GM10248 (cell line): ENCODE measurements around the gene S100A6.
A peak's percentile ranks its signal among the peaks of the same experiment; 100 is the strongest.

Experiments used
- CTCF ChIA-PET: fragments of 300-600 bp; sonication (Branson Sonifier 250); formaldehyde crosslinking; extraction: SDS; loops from one replicate; lab custom pipeline; 2021; ENCODE audit warnings: antibody characterized with exemption; lab: Yijun Ruan, JAX
- POLR2A ChIA-PET: fragments of 350-650 bp; sonication (Branson Sonifier 250); formaldehyde crosslinking; extraction: SDS; loops from one replicate; lab custom pipeline; 2020; ENCODE audit warnings: antibody characterized with exemption; lab: Yijun Ruan, JAX
- DNase-seq: peaks from one replicate; pipeline ENCODE4 v3.0.0; 2012; ENCODE audit errors: extremely low spot score
- TF ChIP-seq, protein P1 (sequence below): IDR thresholded peaks from 2 replicates; pipeline ENCODE4 v1.5.1; 2012; ENCODE audit warnings: mild to moderate bottlenecking, low read depth; ENCODE audit errors: extremely low read depth, missing control alignments, control extremely low read depth

Gene S100A6

DNA sequence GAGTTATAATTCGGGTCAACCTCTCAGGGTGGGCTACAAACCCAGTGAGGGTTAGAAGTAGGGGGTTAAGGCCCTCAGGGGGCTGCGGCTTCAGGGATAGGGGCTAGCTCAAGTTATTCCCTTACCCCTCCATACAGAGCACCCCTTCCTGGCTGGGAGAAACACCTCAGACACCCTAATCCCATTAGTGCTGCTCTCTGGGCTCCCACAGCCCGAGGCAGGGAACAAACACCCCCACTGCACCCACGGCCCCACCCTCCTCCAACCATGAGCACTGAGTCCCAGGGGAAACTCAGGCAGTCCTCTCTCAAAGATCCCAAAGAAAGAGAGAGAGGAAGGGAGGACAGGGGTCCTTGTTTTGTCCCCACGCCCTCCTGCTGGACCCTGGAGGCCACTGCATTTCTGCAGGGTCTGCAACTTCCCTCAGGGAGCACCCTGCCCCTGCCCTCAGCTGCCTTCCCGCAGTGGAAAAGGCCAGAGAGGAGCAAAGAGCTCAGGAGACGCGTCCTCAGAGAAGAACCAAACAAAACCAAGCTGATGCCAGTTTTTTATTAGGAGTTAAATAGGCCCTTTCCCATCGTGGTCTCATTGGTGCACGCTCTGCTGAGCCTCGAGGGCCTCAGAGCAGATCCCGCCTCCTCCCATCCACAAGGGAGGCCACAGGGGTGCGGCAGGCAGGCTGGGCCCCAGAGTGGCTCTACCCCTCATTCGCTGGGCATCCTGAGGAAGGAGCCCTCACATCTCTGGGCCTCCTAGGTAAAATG is 11.2 kb upstream of the S100A6 start:
- TF ChIP-seq, protein P1, sequence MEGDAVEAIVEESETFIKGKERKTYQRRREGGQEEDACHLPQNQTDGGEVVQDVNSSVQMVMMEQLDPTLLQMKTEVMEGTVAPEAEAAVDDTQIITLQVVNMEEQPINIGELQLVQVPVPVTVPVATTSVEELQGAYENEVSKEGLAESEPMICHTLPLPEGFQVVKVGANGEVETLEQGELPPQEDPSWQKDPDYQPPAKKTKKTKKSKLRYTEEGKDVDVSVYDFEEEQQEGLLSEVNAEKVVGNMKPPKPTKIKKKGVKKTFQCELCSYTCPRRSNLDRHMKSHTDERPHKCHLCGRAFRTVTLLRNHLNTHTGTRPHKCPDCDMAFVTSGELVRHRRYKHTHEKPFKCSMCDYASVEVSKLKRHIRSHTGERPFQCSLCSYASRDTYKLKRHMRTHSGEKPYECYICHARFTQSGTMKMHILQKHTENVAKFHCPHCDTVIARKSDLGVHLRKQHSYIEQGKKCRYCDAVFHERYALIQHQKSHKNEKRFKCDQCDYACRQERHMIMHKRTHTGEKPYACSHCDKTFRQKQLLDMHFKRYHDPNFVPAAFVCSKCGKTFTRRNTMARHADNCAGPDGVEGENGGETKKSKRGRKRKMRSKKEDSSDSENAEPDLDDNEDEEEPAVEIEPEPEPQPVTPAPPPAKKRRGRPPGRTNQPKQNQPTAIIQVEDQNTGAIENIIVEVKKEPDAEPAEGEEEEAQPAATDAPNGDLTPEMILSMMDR, result no peak
- CTCF ChIA-PET, result interaction anchor here (1.2 to 5.0 kb wide), 4 partner anchors 13 to 36 kb away, joined by 3 to 37 read pairs (median 10); partner anchors contain the start of gene S100A6
- POLR2A ChIA-PET, result no interaction called here
- no peak for DNase-seq

DNA sequence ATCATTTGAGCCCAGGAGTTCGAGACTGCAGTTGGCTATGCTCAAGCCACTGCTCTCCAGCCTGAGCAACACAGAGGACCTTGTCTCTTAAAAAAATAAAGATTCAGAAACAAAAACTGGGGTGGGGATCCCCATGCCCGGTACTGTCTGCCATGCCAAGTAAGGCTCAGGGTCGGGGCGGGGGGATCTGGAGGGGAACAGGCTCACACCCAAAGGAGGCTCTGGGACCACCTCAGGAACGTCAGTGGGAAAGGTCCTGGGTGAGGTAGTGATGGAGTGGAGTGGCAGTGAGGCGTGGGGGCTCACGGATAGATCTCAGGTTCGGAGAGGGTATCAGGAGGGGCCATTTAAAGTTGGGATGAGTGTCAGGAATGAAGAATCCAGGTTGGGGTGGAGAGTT is 10.6 kb upstream of the S100A6 start:
- no peak for DNase-seq
- TF ChIP-seq, protein P1, result no peak
- ChIA-PET POLR2A (no interaction called here), CTCF (interaction anchor here (0.7 to 5.0 kb wide), 4 partner anchors 13 to 26 kb away, joined by 3 to 37 read pairs (median 10); partner anchors contain the start of gene S100A6)

DNA sequence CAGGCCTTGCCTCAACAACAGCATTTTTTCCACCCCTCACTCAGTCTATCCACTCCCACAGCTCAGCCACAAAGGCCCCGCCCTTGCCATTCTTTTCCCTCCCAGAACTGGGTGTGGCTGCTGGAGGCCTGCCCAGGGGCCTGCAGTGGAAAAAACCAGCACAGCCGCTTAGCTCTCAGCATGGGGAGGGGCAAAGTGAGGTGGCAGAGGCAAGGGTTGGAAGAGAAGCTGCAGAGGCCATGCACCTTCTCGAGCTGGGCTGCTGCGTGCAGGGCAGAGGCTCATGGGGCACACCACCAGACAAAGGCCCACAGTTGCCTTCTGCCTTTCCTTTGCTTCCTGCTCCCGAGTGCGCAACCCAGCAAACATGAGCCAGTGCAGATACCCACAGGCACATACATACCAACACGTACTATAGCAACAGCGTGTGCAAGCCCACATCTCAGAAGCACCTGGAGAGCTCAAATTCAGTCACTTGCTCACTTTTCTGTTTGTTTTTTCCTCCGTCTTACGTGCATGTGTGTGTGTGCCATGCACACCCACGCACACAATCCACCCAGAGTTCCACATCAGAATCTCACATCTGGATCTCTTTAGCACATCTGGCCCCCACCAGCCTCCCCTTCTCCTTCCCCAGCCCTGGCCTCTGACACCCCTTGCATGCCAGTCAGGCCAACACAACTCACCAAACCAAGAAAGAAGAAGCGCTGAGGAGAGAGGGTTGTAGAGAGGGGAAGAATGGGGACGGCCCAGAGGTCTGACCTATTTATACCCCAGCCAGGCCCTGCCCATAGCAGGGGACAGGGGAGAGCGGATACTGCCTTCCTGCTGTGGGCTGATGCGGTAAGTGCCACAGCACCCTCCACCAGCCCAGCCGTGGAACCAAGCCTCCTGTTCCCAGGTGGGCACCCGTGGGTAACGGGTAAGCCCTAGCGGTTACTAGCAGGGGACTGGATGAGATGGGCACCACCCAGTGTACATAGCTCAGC is 9.6 kb upstream of the S100A6 start, which contains the start of gene S100A4:
S100A4 (minus strand) TSS at position 740 of the 989 bp plus-strand sequence. CDS start 1,012 bp downstream, outside the sequence.
- ChIA-PET CTCF (interaction anchor here (0.6 to 5.0 kb wide), 12 partner anchors 9 to 80 kb away, joined by 3 to 37 read pairs (median 4); partner anchors contain the start of gene S100A6), POLR2A (no interaction called here)
- peak; percentile 79 for DNase-seq
- TF ChIP-seq, protein P1, result no peak

DNA sequence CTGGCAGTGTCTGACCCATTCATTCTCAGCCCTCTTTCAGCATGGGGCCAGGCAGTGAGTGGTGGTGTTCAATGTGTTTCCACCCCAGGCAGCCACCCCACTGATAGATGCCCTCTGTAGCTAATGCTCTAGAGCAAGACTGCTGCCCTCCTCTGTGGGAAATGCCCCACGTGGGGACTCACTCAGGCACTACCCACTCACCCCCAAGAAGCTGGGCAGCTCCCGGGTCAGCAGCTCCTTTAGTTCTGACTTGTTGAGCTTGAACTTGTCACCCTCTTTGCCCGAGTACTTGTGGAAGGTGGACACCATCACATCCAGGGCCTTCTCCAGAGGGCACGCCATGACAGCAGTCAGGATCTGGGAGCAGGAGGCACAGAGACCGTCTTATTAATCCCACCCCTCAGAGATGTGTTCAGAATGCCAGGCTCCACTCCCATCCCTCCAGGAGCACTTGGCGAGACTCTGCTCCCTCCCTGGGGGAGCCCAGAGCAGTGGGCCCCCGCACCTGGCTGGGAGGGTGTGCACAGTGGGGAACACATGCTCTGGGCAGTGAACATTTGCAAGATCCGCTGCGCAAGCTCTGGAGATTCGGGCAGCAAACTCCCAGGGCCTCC is 8.8 kb upstream of the S100A6 start:
- ChIA-PET CTCF (interaction anchor here (0.6 to 5.0 kb wide), 12 partner anchors 9 to 79 kb away, joined by 3 to 37 read pairs (median 4); partner anchors contain the start of gene S100A6), POLR2A (no interaction called here)
- TF ChIP-seq, protein P1, result no peak
- DNase-seq, result peak; percentile 15

DNA sequence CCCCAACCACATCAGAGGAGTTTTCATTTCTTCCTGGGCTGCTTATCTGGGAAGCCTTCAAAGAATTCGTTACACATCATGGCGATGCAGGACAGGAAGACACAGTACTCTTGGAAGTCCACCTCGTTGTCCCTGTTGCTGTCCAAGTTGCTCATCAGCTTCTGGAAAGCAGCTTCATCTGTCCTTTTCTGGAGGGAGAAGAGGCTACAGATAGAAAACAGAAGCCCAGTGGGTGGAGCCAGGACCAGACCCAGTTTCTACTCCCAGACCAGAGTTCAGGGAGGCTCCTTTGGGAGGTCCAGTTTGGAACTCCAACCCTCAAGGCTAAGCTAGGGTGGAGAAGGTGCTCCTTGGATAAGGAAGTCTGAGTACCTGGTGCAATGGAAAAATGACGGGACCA is 7.9 kb upstream of the S100A6 start:
- TF ChIP-seq, protein P1, result no peak
- CTCF ChIA-PET, result interaction anchor here (0.7 to 5.0 kb wide), 5 partner anchors 10 to 34 kb away, joined by 3 to 37 read pairs (median 7); partner anchors contain the start of gene S100A6
- POLR2A ChIA-PET, result no interaction called here
- no peak for DNase-seq
